Loucy (cell line): Measurements from ENCODE around the gene SCN11A.

Experiments
- H2AFZ ChIP-seq: fragments of 200-600 bp; sonication (generic); 2 replicates; pipeline ENCODE4 v1.6.0; 2016; ENCODE audit warnings: antibody characterized with exemption, mild to moderate bottlenecking, low read length, moderate library complexity
- H3F3A ChIP-seq: fragments of 200-600 bp; 2 replicates; pipeline ENCODE4 v1.6.0; 2016; ENCODE audit warnings: antibody characterized with exemption, low read depth, mild to moderate bottlenecking
- H3K27me3 ChIP-seq: fragments of 200-600 bp; sonication (generic); 2 replicates; pipeline ENCODE4 v1.6.1; 2014; ENCODE audit warnings: low read length, mild to moderate bottlenecking; ENCODE audit not compliant: insufficient read depth, poor library complexity, severe bottlenecking
- H3K36me3 ChIP-seq: fragments of 200-600 bp; sonication (generic); 2 replicates; pipeline ENCODE4 v1.6.1; 2016; ENCODE audit warnings: low read length; ENCODE audit not compliant: insufficient read depth
- H3K4me1 ChIP-seq: fragments of 200-600 bp; sonication (generic); 2 replicates; pipeline ENCODE4 v1.5.1; 2014; ENCODE audit warnings: low read length, mild to moderate bottlenecking; ENCODE audit not compliant: insufficient read depth, poor library complexity, severe bottlenecking
- H3K4me2 ChIP-seq: fragments of 200-600 bp; sonication (generic); 2 replicates; pipeline ENCODE4 v1.6.0; 2014; ENCODE audit warnings: antibody characterized with exemption, low read length, low read depth, mild to moderate bottlenecking; ENCODE audit not compliant: poor library complexity, severe bottlenecking
- H3K4me3 ChIP-seq: fragments of 200-600 bp; sonication (generic); 2 replicates; pipeline ENCODE4 v1.5.1; 2014; ENCODE audit warnings: low read length, mild to moderate bottlenecking, mixed read lengths; ENCODE audit not compliant: poor library complexity, severe bottlenecking
- H3K79me2 ChIP-seq: fragments of 200-600 bp; sonication (generic); 2 replicates; pipeline ENCODE4 v1.6.1; 2014; ENCODE audit warnings: low read length; ENCODE audit not compliant: insufficient read depth
- H3K9ac ChIP-seq: fragments of 200-600 bp; sonication (generic); 2 replicates; pipeline ENCODE4 v1.6.0; 2014; ENCODE audit warnings: mild to moderate bottlenecking, low read depth, low read length, moderate library complexity; ENCODE audit not compliant: poor library complexity, severe bottlenecking
- H3K9me2 ChIP-seq: fragments of 200-600 bp; sonication (generic); replicated peaks from 2 replicates; pipeline ENCODE4 v1.6.1; 2016; ENCODE audit warnings: low read depth, low read length, mixed read lengths
- H3K9me3 ChIP-seq: fragments of 200-600 bp; sonication (generic); 2 replicates; pipeline ENCODE4 v1.6.1; 2014; ENCODE audit warnings: mild to moderate bottlenecking, antibody characterized with exemption, low read length, low read depth; ENCODE audit not compliant: insufficient read depth
- H4K20me1 ChIP-seq: fragments of 200-600 bp; sonication (generic); 2 replicates; pipeline ENCODE4 v1.6.0; 2014; ENCODE audit warnings: antibody characterized with exemption, low read length, mild to moderate bottlenecking; ENCODE audit not compliant: insufficient read depth, poor library complexity, severe bottlenecking
- EZH2phosphoT487 ChIP-seq: fragments of 200-600 bp; IDR thresholded peaks from 2 replicates; pipeline ENCODE4 v1.6.1; 2018; ENCODE audit warnings: antibody characterized with exemption, mild to moderate bottlenecking, moderate library complexity, borderline replicate concordance
- TF ChIP-seq, protein P1 (sequence below): fragments of 200-600 bp; sonication (generic); conservative IDR thresholded peaks from 2 replicates; pipeline ENCODE4 v1.5.1; 2014; ENCODE audit warnings: mild to moderate bottlenecking, antibody characterized with exemption, low read length

The SCN11A gene

DNA sequence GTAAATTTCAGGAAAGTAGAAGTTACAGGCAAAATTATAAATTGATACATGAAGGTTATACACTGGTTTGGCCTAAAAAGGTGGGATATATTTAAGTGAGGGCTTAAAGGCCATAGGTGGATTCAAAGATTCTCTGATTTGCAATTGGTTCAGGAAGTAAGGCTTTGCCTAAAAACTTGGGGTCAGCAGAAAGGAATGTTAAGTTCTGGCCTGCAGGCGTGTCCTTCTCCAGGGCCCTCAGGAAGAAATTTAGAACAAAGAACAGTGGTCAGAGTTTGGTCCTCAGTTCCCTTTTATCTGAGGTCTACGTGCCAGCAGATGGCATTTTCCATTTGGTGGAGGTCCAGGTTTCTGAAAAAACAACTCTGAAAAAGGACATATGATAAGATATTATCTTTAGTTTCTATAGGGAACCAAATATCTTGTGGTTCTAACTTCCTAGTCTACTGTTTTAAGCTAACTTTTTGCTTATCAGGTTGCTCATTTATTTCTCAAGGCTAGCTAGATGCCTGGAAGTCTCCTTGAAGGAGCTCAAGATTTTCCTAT lies 40.5 kb downstream of the SCN11A start:
- no peaks in the 10 kb centered on the region for H3K27me3 ChIP-seq
- no peaks in the 10 kb centered on the region for H3K36me3 ChIP-seq
- no peaks in the 10 kb centered on the region for H3K79me2 ChIP-seq
- no peaks in the 10 kb centered on the region for H3K9me3 ChIP-seq
- no peak overlapping the region for H3K4me3 ChIP-seq
- TF ChIP-seq, protein P1, sequence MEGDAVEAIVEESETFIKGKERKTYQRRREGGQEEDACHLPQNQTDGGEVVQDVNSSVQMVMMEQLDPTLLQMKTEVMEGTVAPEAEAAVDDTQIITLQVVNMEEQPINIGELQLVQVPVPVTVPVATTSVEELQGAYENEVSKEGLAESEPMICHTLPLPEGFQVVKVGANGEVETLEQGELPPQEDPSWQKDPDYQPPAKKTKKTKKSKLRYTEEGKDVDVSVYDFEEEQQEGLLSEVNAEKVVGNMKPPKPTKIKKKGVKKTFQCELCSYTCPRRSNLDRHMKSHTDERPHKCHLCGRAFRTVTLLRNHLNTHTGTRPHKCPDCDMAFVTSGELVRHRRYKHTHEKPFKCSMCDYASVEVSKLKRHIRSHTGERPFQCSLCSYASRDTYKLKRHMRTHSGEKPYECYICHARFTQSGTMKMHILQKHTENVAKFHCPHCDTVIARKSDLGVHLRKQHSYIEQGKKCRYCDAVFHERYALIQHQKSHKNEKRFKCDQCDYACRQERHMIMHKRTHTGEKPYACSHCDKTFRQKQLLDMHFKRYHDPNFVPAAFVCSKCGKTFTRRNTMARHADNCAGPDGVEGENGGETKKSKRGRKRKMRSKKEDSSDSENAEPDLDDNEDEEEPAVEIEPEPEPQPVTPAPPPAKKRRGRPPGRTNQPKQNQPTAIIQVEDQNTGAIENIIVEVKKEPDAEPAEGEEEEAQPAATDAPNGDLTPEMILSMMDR = no peak
- no peak for TF ChIP-seq EZH2phosphoT487
- H3K4me2 ChIP-seq = no peak overlapping the region
- H3K9me2 ChIP-seq = no peaks in the 10 kb centered on the region
- H3K9ac ChIP-seq = no peak overlapping the region
- H3F3A ChIP-seq = no peaks in the 10 kb centered on the region
- H3K4me1 ChIP-seq = no peaks in the 10 kb centered on the region
- H4K20me1 ChIP-seq = no peaks in the 10 kb centered on the region
- no peak overlapping the region for H2AFZ ChIP-seq

DNA sequence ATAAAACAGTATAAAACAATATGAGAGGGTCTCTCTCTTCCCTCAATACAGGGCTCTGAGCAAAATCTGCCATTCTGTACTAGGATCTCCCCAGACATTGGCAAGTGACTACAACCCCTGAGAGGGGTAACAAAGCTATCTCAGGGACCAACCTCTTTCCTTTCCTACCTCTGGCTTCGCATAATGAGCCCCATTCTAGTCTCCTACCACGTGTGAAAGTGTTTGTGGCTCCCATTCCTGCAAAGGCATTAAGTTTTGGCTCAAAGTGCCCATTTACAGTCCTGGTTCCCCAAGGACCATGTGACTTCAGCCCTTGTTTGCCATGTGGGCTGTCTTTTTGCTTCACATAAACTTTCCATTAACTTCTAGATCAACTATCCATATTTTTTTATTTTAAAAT lies 46.4 kb downstream of the SCN11A start:
- Histone ChIP-seq H3K79me2 (no peaks in the 10 kb centered on the region), H3K4me1 (no peaks in the 10 kb centered on the region), H3K9me2 (no peaks in the 10 kb centered on the region), H3K27me3 (no peaks in the 10 kb centered on the region), H3K36me3 (no peaks in the 10 kb centered on the region), H3K9me3 (no peaks in the 10 kb centered on the region), H4K20me1 (no peaks in the 10 kb centered on the region), H2AFZ (no peak overlapping the region), H3K4me2 (no peak overlapping the region), H3F3A (no peaks in the 10 kb centered on the region), H3K9ac (no peak overlapping the region), H3K4me3 (no peak overlapping the region)
- TF ChIP-seq EZH2phosphoT487 = no peak
- TF ChIP-seq, protein P1 = no peak
